ENCODE data around the gene NKX2-2. TPM values are rescaled to one million over a fixed set of nuclear protein-coding genes. Genes with fewer than 3 reads are reported as not detected.

NKX2-2 gene
- total and polyA plus RNA-seq, 2 donors (not counting 3 experiments of a cell fraction or from before 2014, with no cell fraction given) = not detected

GRCh38 chr20:21534453-21534852 lies 20.6 kb upstream of the NKX2-2 start:
- H3K4me1 ChIP-seq (ENCODE audit: control insufficient read depth, extremely low read depth, insufficient read depth, low read length) = no peaks in the 10 kb centered on the region
- no peak overlapping the region for H3K9ac ChIP-seq (replicated peaks; ENCODE audit: extremely low read depth, insufficient read depth, low read length)
- CTCF ChIA-PET = no interaction called here
- H2AFZ ChIP-seq (ENCODE audit: low read depth, low read length) = no peak overlapping the region
- H3K27me3 ChIP-seq (ENCODE audit: control insufficient read depth in 2 of 2, insufficient read depth in 2 of 2, low read length in 2 of 2) = no peaks in the 10 kb centered on the region
- no peak for FAIRE-seq
- no TSS peak for BruUV-seq (replicated peaks)
- dilution Hi-C loops (cut with MboI; ENCODE audit: extremely low pct_ligation_motif_present, low sequenced_read_pairs) (no loop called here), intact Hi-C loops (cut with micrococcal nuclease) (no loop called here)
- H4K20me1 ChIP-seq (replicated peaks; ENCODE audit: control insufficient read depth, extremely low read depth, insufficient read depth, low read length) = no peaks in the 10 kb centered on the region
- DNase-seq (ENCODE audit: low read depth, low spot score) = no peak
- H3K79me2 ChIP-seq (ENCODE audit: control insufficient read depth, insufficient read depth, low read length) = no peaks in the 10 kb centered on the region
- no peak for TF ChIP-seq GATA2 (IDR thresholded peaks at IDR 0.05; ENCODE audit: insufficient read depth, insufficient read length, low read depth, low read length)
- no peak for TF ChIP-seq MYC (IDR thresholded peaks at IDR 0.05; ENCODE audit: low read depth, low read length)
- no peak for TF ChIP-seq EZH2 (IDR thresholded peaks at IDR 0.05; ENCODE audit: borderline replicate concordance, low read depth, low read length, severe bottlenecking)
- TF ChIP-seq FOS (IDR thresholded peaks at IDR 0.05; ENCODE audit: borderline replicate concordance, insufficient read depth, low read length) = no peak
- no peak for TF ChIP-seq POLR2AphosphoS5 (IDR thresholded peaks at IDR 0.05; ENCODE audit: insufficient read depth, low read depth, low read length)
- TF ChIP-seq MAX (IDR thresholded peaks at IDR 0.05; ENCODE audit: insufficient read depth, insufficient read length) = no peak
- TF ChIP-seq JUN (IDR thresholded peaks at IDR 0.05; ENCODE audit: borderline replicate concordance, insufficient read depth, insufficient read length, low read depth) = no peak
- no peak for TF ChIP-seq POLR2A (IDR thresholded peaks at IDR 0.05; ENCODE audit: low read depth, low read length)
- no peak for TF ChIP-seq CTCF (IDR thresholded peaks at IDR 0.05; ENCODE audit: extremely low read depth in 1 of 2, insufficient read depth in 1 of 2, low read depth in 1 of 2, low read length in 2 of 2)
- H3K9me3 ChIP-seq (replicated peaks; ENCODE audit: control insufficient read depth, insufficient read depth, low read length) = no peaks in the 10 kb centered on the region
- no peaks in the 10 kb centered on the region for H3K9me1 ChIP-seq (replicated peaks; ENCODE audit: control insufficient read depth, extremely low read depth, insufficient read depth, low read length)
- no peaks in the 10 kb centered on the region for H3K36me3 ChIP-seq (ENCODE audit: control insufficient read depth in 2 of 2, extremely low read depth in 1 of 2, insufficient read depth in 2 of 2, low read length in 2 of 2)
- no peak overlapping the region for H3K27ac ChIP-seq (ENCODE audit: insufficient read depth, low read depth, low read length)
- POLR2A ChIA-PET = no interaction called here
- H3K4me3 ChIP-seq (replicated peaks in 1 of 3; ENCODE audit: insufficient read depth in 1 of 3, low read depth in 1 of 3, low read length in 3 of 3) = no peak overlapping the region
- H3K4me2 ChIP-seq (ENCODE audit: insufficient read depth, low read length) = no peak overlapping the region
